Testis (tissue), 3 donors: Measurements from ENCODE around the gene TULP1. TPM values are rescaled to one million over a fixed set of nuclear protein-coding genes. Genes with fewer than 3 reads are reported as not detected.

Experiments
- DNase-seq: peaks from one replicate; pipeline ENCODE4 v3.0.0-alpha.2; 2019
- H3K27ac ChIP-seq, 2 donors: fragments of 200-600 bp; sonication (generic); one replicate each; pipeline ENCODE4 v1.5.1; 2019
- H3K27me3 ChIP-seq: fragments of 200-600 bp; sonication (generic); one replicate; pipeline ENCODE4 v1.5.1; 2019
- H3K36me3 ChIP-seq: fragments of 200-600 bp; sonication (generic); one replicate; pipeline ENCODE4 v1.5.1; 2017; ENCODE audit warnings: low read depth; ENCODE audit errors: missing control alignments
- H3K4me1 ChIP-seq: fragments of 200-600 bp; sonication (generic); one replicate; pipeline ENCODE4 v1.5.1; 2019
- H3K4me3 ChIP-seq, 2 donors: fragments of 200-600 bp; sonication (generic); one replicate each; pipeline ENCODE4 v1.5.1; 2017 to 2019
- H3K9me3 ChIP-seq: fragments of 200-600 bp; sonication (generic); one replicate; pipeline ENCODE4 v1.5.1; 2017
- POLR2A ChIP-seq: fragments of 450-650 bp; IDR thresholded peaks from one replicate; pipeline ENCODE4 v1.6.1; 2017; ENCODE audit warnings: antibody characterized with exemption, mild to moderate bottlenecking, moderate library complexity
- WGBS, 2 donors: methylation state at CpG; one replicate each; pipeline ENCODE4 v1.1.5; 2018; 5-methylcytosine and 5-hydroxymethylcytosine counted together
- intact Hi-C: fragments of 100-400 bp; cut with DNase I; formaldehyde crosslinking; loops from one replicate; pipeline ENCODE4 v1.15.1; 2023; ENCODE audit warnings: low total_unique reads
- microRNA-seq, 2 donors: library from miRNA; unstranded; fragments of <30 nt; microRNA quantifications; one replicate each; pipeline ENCODE4, GENCODE V29; 2016; ENCODE audit warnings: borderline number of aligned reads in 2 of 2, borderline replicate concordance in 1 of 2
- polyA plus RNA-seq: library from polyadenylated mRNA; stranded (reverse); fragments of 350-450 nt; fragmentation: Illumina TruSeq; extraction: RNeasy Lipid Tissue Mini Kit (QIAGEN cat#74804); gene quantifications from one replicate; pipeline ENCODE4 v1.2.3, GENCODE V29; 2014; ENCODE audit warnings: low read depth, low replicate concordance; ENCODE audit not compliant: insufficient read depth
- small RNA-seq, 2 donors: library from RNA; depleted of rRNA; stranded (forward); fragments of <200 nt; gene quantifications; one replicate each; pipeline ENCODE3, GENCODE V24; 2016
- total RNA-seq, 2 donors: library from RNA; depleted of rRNA; stranded (reverse); fragments of >200 nt; gene quantifications; one replicate each; pipeline ENCODE4 v1.2.3, GENCODE V29; 2016
- TF ChIP-seq, protein P1 (sequence below), 3 experiments: fragments of 450-650 bp in 2 of 3; fragments of 200-600 bp in 1 of 3; sonication (generic) in 1 of 3; IDR thresholded peaks; one replicate each; pipeline ENCODE4 v1.5.1; 2016 to 2019; ENCODE audit warnings: antibody characterized with exemption in 3 of 3, mild to moderate bottlenecking in 2 of 3, moderate library complexity in 1 of 3

Gene TULP1
- total and polyA plus RNA-seq, 3 donors from 2014 or later, result 0.53 to 2.4 (median 0.87) TPM

DNA sequence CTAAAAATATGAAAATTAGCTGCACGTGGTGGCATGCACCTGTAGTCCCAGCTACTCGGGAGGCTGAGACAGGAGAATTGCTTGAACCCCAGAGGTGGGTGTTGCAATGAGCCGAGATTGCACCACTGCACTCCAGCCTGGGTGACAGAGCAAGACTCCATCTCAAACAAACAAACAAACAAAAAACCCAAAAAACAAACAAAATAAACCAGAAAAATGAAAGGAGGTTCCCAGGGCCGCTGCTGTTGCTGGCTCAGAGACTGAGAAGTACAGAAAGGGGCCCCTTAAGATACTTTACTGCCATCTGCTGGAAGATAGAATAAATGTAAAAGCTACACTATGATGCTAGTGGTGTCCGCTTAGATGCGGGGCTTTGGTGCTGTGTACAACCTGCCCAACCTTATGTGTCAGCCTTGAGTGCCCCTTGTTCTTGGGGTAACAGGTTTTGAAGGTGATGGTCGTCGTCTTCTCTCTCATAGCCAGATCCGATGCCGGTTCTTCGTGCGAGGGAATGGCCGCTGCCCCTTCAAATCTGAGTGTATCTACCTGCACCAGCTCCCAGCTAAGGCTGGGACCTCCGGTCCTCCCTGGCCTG lies 63.3 kb downstream of the TULP1 start:
- no peak overlapping the region for H3K4me3 ChIP-seq
- H3K27me3 ChIP-seq, result no peaks in the 10 kb centered on the region
- WGBS, 2 donors, result 43 to 45% methylated on average over 14 of the region's 14 CpGs
- H3K36me3 ChIP-seq, result no peaks in the 10 kb centered on the region
- H3K4me1 ChIP-seq, result peaks cover 14% of the 10 kb centered on the region
- peak; percentile 36 for DNase-seq
- H3K9me3 ChIP-seq, result no peaks in the 10 kb centered on the region
- H3K27ac ChIP-seq, result no peak overlapping the region
- TF ChIP-seq, protein P1, sequence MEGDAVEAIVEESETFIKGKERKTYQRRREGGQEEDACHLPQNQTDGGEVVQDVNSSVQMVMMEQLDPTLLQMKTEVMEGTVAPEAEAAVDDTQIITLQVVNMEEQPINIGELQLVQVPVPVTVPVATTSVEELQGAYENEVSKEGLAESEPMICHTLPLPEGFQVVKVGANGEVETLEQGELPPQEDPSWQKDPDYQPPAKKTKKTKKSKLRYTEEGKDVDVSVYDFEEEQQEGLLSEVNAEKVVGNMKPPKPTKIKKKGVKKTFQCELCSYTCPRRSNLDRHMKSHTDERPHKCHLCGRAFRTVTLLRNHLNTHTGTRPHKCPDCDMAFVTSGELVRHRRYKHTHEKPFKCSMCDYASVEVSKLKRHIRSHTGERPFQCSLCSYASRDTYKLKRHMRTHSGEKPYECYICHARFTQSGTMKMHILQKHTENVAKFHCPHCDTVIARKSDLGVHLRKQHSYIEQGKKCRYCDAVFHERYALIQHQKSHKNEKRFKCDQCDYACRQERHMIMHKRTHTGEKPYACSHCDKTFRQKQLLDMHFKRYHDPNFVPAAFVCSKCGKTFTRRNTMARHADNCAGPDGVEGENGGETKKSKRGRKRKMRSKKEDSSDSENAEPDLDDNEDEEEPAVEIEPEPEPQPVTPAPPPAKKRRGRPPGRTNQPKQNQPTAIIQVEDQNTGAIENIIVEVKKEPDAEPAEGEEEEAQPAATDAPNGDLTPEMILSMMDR (IDR thresholded peaks at IDR 0.05), result peak; percentile 54 to 71 (median 67)
- no peak for TF ChIP-seq POLR2A
- intact Hi-C loops, result loop anchor here (5.0 kb wide), 1 partner anchor 107 kb away; the partner anchor contains the start of gene PPARD

DNA sequence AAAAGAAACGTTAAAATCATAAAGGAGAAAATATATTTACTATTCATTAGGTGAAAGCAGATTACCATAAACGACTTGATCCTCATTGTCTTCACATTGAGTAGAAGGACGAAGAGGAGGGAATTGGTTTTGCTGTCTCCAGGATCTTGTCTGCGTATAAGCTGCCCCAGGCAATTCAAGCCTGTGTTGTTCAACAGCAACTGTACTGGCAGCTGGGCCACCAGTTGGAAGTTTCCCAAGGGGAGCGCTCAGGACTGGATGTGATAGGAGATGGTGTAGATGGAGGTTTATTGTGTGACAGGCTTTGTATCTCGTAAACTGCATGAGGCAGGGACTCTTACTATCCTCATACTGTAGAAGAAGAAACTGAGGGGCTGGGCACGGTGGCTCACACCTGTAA lies 64.5 kb downstream of the TULP1 start:
- Histone ChIP-seq H3K9me3 (no peaks in the 10 kb centered on the region), H3K4me3 (no peak overlapping the region), H3K27me3 (no peaks in the 10 kb centered on the region), H3K27ac (no peak overlapping the region), H3K4me1 (peaks cover 9% of the 10 kb centered on the region), H3K36me3 (no peaks in the 10 kb centered on the region)
- TF ChIP-seq, protein P1 (IDR thresholded peaks at IDR 0.05), result no peak
- TF ChIP-seq POLR2A, result no peak
- WGBS, 2 donors, result 71 to 79% methylated on average over 7 of the region's 7 CpGs
- no peak for DNase-seq
- intact Hi-C loops, result loop anchor here (5.0 kb wide), 1 partner anchor 106 kb away; the partner anchor contains the start of gene PPARD

Small RNAs within 50 kb of the gene (microRNA-seq; reads per million reads assigned to microRNA genes)
- gene MIR7111, result 0.69 to 0.70 reads per million in 2 donors

Small RNAs within 50 kb of the gene (small RNA-seq; reads per million reads assigned to genes)
- 0 reads per million in 2 donors for gene MIR7111

Other genes starting within 250 kb of the TULP1 start
- gene DEF6, start 215.1 kb downstream of the TULP1 start, total RNA-seq, result 10 to 100 TPM; 13.1 to 20.9 TPM
- gene DEF6, start 215.1 kb downstream of the TULP1 start, polyA plus RNA-seq, result 29.5 TPM
- gene PPARD, start 170.3 kb downstream of the TULP1 start, total RNA-seq, result 10 to 100 TPM; 21.0 to 23.0 TPM
- gene PPARD, start 170.3 kb downstream of the TULP1 start, polyA plus RNA-seq, result 21.5 TPM
- 10 to 100 TPM; 14.1 to 15.0 TPM for gene FANCE, start 60.6 kb downstream of the TULP1 start, total RNA-seq
- gene FANCE, start 60.6 kb downstream of the TULP1 start, polyA plus RNA-seq, result 18.0 TPM
- gene RPL10A, start 44.5 kb downstream of the TULP1 start, total RNA-seq, result 100 to 1,000 TPM; 305 to 538 TPM
- 768 TPM for gene RPL10A, start 44.5 kb downstream of the TULP1 start, polyA plus RNA-seq
- gene TEAD3, start 15.8 kb downstream of the TULP1 start, total RNA-seq, result 10 to 100 TPM; 10.6 to 17.8 TPM
- 16.2 TPM for gene TEAD3, start 15.8 kb downstream of the TULP1 start, polyA plus RNA-seq
- gene FKBP5, start 176.0 kb upstream of the TULP1 start, total RNA-seq, result 100 to 1,000 TPM; 156 to 185 TPM
- 86.8 TPM for gene FKBP5, start 176.0 kb upstream of the TULP1 start, polyA plus RNA-seq
- 100 to 1,000 TPM in 1 of 2 donors, 10 to 100 TPM in 1; 46.8 to 104 TPM for gene ARMC12, start 224.1 kb upstream of the TULP1 start, total RNA-seq
- gene ARMC12, start 224.1 kb upstream of the TULP1 start, polyA plus RNA-seq, result 84.9 TPM